Thyroid gland (tissue), 4 donors: ENCODE data around the gene MCM10. TPM values are rescaled to one million over a fixed set of nuclear protein-coding genes. Genes with fewer than 3 reads are reported as not detected.
"Not testable (repeated sequence)": the region's sequence is repeated elsewhere in the genome, so short reads cannot be mapped to it uniquely, and the experiment has no call there.

ENCODE experiments used
- DNase-seq, 2 donors: peaks; one replicate each; pipeline ENCODE4 v3.0.0-alpha.2; 2019
- H3K27ac ChIP-seq, 3 donors: fragments of 200-600 bp; sonication (generic); 1 replicate in 2 of 3; 2 replicates in 1 of 3; pipeline ENCODE4 v1.5.1; 2016 to 2019; ENCODE audit warnings: mild to moderate bottlenecking in 1 of 3, moderate library complexity in 1 of 3
- H3K27me3 ChIP-seq: fragments of 200-600 bp; sonication (generic); one replicate; pipeline ENCODE4 v1.5.1; 2019
- H3K36me3 ChIP-seq, 2 donors: fragments of 200-600 bp; sonication (generic); one replicate each; pipeline ENCODE4 v1.5.1; 2016 to 2019
- H3K4me1 ChIP-seq, 2 donors: fragments of 200-600 bp; sonication (generic); one replicate each; pipeline ENCODE4 v1.5.1; 2017 to 2019
- H3K4me3 ChIP-seq, 3 donors: fragments of 200-600 bp; sonication (generic); replicated peaks in 1 of 3; 1 replicate in 2 of 3; 2 replicates in 1 of 3; pipeline ENCODE4 v1.5.1; 2016; ENCODE audit warnings: mild to moderate bottlenecking in 1 of 3
- H3K9me3 ChIP-seq: fragments of 200-600 bp; sonication (generic); one replicate; pipeline ENCODE4 v1.5.1; 2017
- CTCF ChIP-seq, 6 experiments: fragments of 200-600 bp in 3 of 6; fragments of 450-650 bp in 3 of 6; sonication (generic) in 3 of 6; IDR thresholded peaks; one replicate each; pipeline ENCODE4 v1.5.1; 2016 to 2019; ENCODE audit warnings: antibody characterized with exemption in 6 of 6, mild to moderate bottlenecking in 2 of 6, inconsistent platforms in 1 of 6, moderate library complexity in 1 of 6
- POLR2A ChIP-seq, 2 donors: fragments of 450-650 bp; IDR thresholded peaks; one replicate each; pipeline ENCODE4 v1.6.1; 2017; ENCODE audit warnings: antibody characterized with exemption in 2 of 2, mild to moderate bottlenecking in 2 of 2, moderate library complexity in 1 of 2
- WGBS, 2 donors: methylation state at CpG; one replicate each; pipeline ENCODE4 v1.1.5; 2017; 5-methylcytosine and 5-hydroxymethylcytosine counted together
- intact Hi-C: fragments of 100-400 bp; cut with DNase I; formaldehyde crosslinking; loops from one replicate; pipeline ENCODE4 v1.15.1; 2023
- total RNA-seq, 4 donors: library from RNA; depleted of rRNA; stranded (reverse); fragments of >200 nt; gene quantifications; one replicate each; pipeline ENCODE4 v1.2.3, GENCODE V29; 2016

Gene MCM10
- total RNA-seq, 4 donors from 2014 or later, result 0.24 to 1.4 (median 0.49) TPM

GRCh38 chr10:13238271-13239077 is 77.1 kb downstream of the MCM10 start:
- no peak for TF ChIP-seq POLR2A (IDR thresholded peaks at IDR 0.05)
- TF ChIP-seq CTCF (IDR thresholded peaks at IDR 0.05), result no peak
- 77 to 82% methylated on average over 14 to 15 of the region's 16 CpGs for WGBS, 2 donors
- H3K9me3 ChIP-seq, result no peaks in the 10 kb centered on the region
- no peak for DNase-seq
- H3K4me1 ChIP-seq, result no peaks in the 10 kb centered on the region
- H3K36me3 ChIP-seq, result no peaks in the 10 kb centered on the region
- no peak overlapping the region for H3K4me3 ChIP-seq
- H3K27ac ChIP-seq, result no peak overlapping the region
- intact Hi-C loops, result no loop called here
- H3K27me3 ChIP-seq, result no peaks in the 10 kb centered on the region

GRCh38 chr10:13239923-13240322 is 78.6 kb downstream of the MCM10 start:
- no peaks in the 10 kb centered on the region for H3K36me3 ChIP-seq
- DNase-seq, result no peak
- no peaks in the 10 kb centered on the region for H3K4me1 ChIP-seq
- TF ChIP-seq POLR2A (IDR thresholded peaks at IDR 0.05) (no peak), CTCF (IDR thresholded peaks at IDR 0.05) (no peak)
- intact Hi-C loops, result no loop called here
- no peaks in the 10 kb centered on the region for H3K9me3 ChIP-seq
- 93 to 94% methylated on average over 7 of the region's 7 CpGs for WGBS, 2 donors
- H3K4me3 ChIP-seq, result no peak overlapping the region
- H3K27ac ChIP-seq, result no peak overlapping the region
- no peaks in the 10 kb centered on the region for H3K27me3 ChIP-seq

- no peak for TF ChIP-seq POLR2A (IDR thresholded peaks at IDR 0.05)
- intact Hi-C loops, result no loop called here
- no peak overlapping the region for H3K27ac ChIP-seq
- DNase-seq, result no peak
- no peaks in the 10 kb centered on the region for H3K36me3 ChIP-seq
- H3K9me3 ChIP-seq, result no peaks in the 10 kb centered on the region
- no peaks in the 10 kb centered on the region for H3K4me1 ChIP-seq
- no peak overlapping the region for H3K4me3 ChIP-seq
- no peaks in the 10 kb centered on the region for H3K27me3 ChIP-seq
- WGBS, 2 donors, result 70 to 90% methylated on average over 3 of the region's 3 CpGs
Measured at GRCh38 chr10:13241613-13242012, 80.3 kb downstream of the MCM10 start.

GRCh38 chr10:13242260-13242659 is 80.9 kb downstream of the MCM10 start:
- H3K27me3 ChIP-seq, H3K4me1 ChIP-seq, H3K36me3 ChIP-seq, DNase-seq, intact Hi-C loops, H3K27ac ChIP-seq, H3K4me3 ChIP-seq, H3K9me3 ChIP-seq: not testable (repeated sequence)
- 96 to 98% methylated on average over 5 of the region's 5 CpGs for WGBS, 2 donors

GRCh38 chr10:13247246-13247645 is 85.9 kb downstream of the MCM10 start:
- Histone ChIP-seq H3K9me3 (no peaks in the 10 kb centered on the region), H3K27ac (no peak overlapping the region), H3K4me3 (no peak overlapping the region), H3K4me1 (no peaks in the 10 kb centered on the region), H3K36me3 (no peaks in the 10 kb centered on the region), H3K27me3 (no peaks in the 10 kb centered on the region)
- intact Hi-C loops, result no loop called here
- TF ChIP-seq POLR2A (IDR thresholded peaks at IDR 0.05) (no peak), CTCF (IDR thresholded peaks at IDR 0.05) (no peak)
- WGBS, 2 donors, result 77 to 84% methylated on average over 9 of the region's 9 CpGs
- no peak for DNase-seq

GRCh38 chr10:13247784-13248183 is 86.4 kb downstream of the MCM10 start:
- Histone ChIP-seq H3K4me1 (no peaks in the 10 kb centered on the region), H3K27me3 (no peaks in the 10 kb centered on the region), H3K27ac (no peak overlapping the region), H3K9me3 (no peaks in the 10 kb centered on the region), H3K4me3 (no peak overlapping the region), H3K36me3 (no peaks in the 10 kb centered on the region)
- TF ChIP-seq CTCF (IDR thresholded peaks at IDR 0.05), result no peak
- DNase-seq, result no peak
- 93 to 94% methylated on average over 4 of the region's 4 CpGs for WGBS, 2 donors
- intact Hi-C loops, result no loop called here
